GM21737 (cell line): ENCODE data around the gene TMIE.
"Not testable (repeated sequence)": the region's sequence is repeated elsewhere in the genome, so short reads cannot be mapped to it uniquely, and the experiment has no call there.

ENCODE experiments used
- ATAC-seq: cut with Tn5 transposase; IDR thresholded peaks from one replicate; pipeline ENCODE4 v1.9.1; 2021; ENCODE audit warnings: mild to moderate bottlenecking, moderate library complexity; ENCODE audit not compliant: unreplicated experiment

Gene TMIE

DNA sequence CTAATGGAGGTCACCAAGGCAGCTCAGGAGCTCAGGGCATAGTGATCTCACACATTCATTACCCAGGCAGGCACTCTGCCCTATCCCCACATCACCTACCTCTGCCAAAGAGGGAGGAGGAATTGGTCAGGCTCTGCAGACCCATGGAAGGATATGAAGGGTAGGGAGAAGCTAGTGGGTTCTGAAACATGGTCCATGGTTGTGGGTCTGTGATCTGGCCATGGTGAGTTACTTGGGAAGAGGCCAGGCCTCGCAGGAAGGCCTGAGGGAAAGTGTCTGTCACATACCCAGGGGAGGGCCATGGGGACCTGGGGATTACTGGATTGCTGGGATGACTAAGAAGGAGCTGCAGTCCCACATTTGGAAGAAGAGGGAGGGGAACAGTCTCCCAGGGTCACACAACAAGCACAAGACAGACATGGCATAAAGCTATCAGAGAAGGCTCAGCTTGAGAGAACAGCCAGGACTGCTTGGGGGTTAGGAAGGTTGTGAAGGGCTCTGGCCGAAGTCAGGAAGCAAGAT, 17.9 kb downstream of the TMIE start:
- ATAC-seq: no peak

DNA sequence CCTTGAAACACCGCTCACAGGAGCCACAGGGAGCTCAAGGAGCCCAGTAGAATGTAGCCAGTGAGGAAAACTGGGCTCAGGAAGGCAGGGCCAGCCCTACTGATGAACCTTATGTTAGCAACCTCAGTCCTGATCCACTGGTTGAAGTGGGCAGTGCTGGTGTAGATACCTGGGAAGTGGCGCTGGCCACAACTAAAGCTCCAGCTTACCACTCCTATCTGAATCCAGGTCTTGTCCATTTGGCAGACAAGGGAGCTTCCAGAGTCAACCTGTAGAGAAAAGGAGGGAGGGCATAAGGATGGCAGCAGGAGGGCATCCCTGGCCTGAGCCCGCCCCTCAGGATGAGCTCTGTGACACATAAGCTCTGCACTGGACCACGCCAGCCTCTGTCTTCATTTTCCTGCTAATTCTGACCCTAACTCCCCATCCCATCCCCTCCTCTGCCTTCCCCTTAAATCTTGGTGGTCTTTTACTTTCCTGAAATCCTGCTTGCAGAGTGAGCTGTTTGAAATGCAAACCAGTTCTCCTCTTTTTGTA, 18.6 kb downstream of the TMIE start:
- no peak for ATAC-seq

DNA sequence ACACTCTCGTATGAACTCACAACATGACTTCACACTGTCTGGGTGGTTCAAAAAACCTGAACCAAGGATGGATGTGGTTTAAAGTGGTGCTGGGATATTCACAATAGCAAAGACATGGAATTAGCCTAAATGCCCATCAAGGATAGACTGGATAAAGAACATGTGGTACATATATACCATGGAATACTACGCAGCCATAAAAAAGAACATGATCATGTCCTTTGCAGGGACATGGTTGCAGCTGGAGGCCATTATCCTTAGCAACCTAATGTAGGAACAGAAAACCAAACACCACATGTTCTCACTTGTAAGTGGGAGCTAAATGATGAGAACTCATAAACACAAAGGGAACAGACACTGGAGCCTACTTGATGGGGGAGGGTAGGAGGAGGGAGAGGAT, 19.8 kb downstream of the TMIE start:
- no peak for ATAC-seq

DNA sequence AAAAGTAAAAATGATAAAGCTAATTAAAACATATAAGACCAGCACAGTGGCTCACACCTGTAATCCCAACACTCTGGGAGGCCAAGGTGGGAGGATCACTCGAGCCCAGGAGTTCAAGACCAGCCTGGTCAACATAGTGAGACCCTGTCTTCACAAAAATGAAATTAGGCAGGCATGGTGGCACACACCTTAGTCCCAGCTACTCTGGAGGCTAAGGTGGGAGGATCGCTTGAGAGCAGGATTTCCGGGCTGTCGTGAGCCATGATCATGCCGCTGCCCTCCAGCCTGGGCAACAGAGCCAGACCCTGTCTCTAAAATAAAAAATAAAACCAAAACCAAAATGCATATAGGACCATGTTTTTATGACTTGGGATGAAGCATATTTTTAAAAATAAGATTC, 21.3 kb downstream of the TMIE start:
- no peak for ATAC-seq

DNA sequence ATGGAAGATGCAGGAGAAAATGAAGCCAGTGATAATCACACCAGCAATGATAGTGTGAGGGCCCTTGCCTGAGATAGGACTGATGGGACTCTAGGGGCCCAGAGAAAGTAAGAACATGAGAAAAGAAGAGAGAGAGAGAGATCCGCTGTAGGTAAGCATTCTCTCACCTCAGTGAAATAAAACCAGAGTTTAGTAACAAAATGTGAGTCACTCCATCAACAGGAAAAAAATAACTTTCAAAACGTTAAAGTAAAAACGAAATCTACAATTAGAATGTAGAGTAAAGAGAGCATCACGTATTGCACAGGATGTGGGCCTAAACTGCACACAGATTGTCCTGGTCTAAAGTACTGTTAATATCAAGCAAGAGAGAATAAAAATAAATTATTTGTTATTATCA, 23.2 kb downstream of the TMIE start:
- ATAC-seq: no peak

DNA sequence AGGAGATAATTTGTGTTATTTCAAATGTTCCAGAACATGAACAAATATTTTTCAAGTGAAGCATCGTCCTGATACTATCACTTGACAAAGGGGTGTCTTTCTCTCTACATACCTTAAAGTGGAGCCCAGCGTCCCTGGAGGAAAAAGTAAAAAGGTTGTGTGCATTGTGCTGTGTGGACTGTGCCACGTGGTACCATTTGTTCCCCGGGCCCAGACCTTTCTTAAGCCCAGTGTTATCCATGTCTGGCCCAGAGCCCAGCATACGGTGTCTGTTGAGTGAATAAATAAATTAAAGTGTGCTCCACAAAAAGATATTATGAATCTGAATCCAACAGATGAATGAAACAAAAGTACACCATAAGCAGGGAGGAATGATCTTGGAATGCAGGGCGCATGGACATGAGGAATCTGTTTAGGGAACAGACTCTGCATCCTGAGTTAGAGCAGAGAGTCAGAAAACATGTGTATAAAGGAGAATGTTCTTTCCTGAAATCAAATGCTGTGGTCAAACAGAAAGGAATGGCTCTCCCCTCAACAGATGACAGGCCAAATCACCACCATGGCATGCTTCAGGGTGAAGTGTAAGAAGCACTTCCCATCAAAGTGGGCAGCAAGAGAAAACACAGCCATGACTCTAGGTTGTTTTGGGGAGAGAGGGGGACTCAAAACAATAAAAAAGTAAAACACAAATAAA, 24.6 kb downstream of the TMIE start:
- ATAC-seq: no peak

DNA sequence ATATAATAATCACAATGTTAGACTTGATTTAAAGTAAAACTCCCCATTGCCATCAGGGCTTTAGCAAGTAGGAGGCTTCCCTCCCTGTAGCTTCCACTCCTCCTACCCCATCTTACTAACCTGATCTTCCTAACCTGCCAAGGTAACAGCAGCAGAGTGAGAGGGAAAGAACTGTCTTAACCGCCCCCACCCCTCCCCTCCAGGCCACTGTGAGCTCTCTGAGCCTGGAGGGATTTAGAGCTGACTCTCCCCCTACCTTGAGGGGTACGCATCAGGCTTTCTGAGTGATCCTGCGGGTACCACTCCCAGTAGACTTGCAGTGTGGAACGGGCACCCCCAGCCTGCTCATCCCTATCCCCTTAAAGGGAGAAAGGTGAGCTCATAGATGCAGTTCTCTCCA, 27.8 kb downstream of the TMIE start:
- no peak for ATAC-seq

DNA sequence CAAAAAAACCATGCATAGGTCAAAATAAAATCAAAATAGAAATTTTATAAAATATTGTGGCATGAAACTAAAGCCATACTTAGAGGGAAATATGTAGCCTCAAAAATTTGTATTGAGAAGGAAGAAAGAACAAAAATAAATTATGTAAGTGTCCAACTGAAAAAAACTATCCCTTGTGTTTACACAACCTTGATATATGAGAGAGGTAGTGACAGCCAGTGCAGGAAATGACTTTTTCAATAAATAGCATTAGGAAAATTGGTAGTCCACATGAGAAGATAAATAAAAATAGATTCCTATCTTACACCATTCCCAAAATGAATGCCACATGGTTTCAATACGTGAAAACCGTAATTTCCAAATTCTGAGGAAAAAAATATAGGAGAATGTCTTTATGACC, 29.6 kb downstream of the TMIE start:
- ATAC-seq: no peak

DNA sequence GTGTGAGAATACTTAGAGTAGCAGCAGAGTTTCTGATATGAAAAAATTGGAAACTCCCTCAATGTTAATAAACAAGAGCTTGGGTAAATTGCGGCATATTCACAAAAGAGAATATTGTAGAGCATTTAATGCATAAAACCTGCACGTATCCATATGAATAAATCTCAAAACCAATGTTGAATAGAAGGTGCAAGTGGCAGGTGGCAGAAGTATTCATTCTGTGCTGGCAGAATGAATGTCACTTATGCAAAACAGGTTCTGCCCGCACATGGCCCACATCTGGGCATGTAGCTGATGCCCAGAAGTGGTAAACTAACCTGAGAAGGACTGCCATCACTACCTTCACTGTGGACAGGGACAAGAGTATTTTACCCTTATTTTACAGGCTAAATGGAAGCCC, 30.6 kb downstream of the TMIE start:
- ATAC-seq: no peak

DNA sequence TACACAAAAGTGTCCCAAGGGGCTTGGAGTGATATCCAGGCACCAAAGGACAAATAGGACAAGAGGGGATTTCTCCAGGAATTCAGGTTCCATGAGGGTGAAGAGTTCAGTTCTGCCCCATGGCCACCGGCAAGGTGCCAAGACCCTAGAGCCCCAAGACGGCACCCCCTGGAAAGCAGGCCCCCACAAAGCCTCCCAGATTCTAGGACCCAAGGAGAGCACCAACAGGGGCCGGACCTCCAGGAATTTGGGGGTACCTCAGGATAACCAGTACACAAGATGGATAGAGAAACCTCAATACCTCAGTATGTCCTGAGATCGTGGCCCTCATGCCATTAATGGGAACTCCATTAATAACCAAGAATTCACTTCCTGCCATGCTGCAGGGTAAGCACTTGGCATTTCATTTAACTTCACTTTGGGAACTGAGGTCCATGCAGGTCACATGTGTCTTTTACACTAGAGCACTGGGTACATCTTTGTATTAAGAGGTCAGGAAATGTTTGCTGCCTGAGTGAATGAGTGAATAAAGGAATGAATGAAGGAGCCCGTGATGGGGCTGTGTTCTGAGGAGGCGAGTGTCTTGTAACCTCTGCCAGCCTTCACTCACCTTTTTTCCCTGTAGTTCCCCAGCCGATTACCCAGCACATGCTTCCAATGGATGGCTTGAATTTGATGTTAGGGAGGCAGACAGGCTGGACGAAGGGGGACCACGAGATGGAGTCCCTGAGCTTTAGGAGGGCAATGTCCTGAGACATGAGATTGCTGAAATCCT, 32.0 kb downstream of the TMIE start:
- no peak for ATAC-seq

DNA sequence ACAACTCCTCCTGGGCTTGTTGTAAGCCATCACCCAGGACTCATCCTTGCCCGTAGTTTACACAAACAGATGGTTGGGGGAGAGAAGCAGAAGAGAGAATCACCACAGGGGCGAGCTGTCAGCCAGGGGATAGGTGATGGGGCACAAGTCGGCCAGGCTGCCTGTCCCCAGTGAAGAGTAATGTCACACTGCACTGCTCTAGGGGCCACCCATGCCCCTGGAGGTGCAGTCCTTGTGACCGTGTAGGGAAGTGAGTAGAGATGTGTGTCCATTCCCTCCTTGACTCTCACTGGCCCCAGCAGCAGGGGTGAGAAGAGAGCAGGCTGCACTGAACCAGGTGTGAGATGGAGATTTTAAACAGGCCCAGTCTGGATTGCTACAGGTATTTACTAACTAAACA, 33.6 kb downstream of the TMIE start:
- ATAC-seq: no peak

DNA sequence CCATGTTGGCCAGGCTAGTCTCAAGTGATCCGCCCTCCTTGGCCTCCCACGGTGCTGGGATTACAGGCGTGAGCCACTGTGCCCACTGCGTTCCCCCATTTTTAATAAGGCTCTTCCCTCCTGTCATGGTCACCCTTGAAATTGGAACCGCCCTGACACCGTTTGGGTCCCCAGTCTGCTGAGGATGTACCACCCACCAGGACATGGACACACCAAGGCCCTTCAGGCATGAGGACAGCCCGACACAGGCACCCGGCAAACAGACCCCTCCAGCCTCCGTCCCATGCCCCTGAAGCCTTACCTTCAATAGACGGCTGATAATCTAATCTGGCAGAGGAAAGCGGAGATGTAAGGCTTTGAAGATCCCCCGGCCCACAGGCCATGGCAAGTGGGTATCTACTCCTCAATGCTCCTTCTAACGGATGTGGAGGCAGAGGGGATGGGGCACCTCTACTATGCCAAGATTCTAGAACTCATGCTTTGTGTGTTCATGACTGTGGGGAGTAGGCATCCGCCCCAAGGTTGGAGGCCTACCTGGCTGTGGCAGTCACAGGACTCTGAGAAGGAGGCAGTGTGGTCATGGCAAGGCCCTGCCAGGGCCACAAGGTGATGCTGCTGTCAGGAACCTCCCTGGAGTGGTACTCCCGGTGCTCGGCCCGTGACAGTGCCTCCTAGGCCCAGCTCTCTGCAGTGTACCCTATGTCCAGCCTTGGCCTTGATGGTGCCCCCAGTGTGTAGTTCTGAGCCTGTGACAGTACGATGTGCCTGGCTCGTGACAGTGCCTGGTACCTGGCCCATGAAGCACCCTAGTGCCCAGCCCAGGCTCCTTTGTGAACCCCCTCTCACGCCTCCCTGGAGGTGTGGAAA, 35.0 kb downstream of the TMIE start:
- ATAC-seq: no peak

DNA sequence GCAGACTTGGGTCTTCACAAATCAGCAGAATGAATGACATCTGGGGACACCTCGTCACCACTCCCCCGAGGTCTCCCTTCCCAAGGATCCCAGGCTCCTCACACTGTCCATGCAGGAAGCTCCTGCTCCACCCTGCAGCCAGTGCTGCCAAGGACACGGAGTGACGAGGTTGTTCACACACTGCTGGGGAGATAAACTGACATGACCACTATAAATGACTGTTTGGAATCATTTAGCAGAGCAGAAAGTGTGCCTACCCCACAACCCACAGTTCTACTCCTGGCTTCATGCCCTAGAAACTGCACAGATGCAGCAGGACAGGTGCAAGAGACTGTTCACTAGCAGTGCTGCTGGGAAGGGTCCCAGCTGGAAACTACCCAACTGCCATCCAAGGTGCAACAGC, 36.1 kb downstream of the TMIE start:
- ATAC-seq: no peak

DNA sequence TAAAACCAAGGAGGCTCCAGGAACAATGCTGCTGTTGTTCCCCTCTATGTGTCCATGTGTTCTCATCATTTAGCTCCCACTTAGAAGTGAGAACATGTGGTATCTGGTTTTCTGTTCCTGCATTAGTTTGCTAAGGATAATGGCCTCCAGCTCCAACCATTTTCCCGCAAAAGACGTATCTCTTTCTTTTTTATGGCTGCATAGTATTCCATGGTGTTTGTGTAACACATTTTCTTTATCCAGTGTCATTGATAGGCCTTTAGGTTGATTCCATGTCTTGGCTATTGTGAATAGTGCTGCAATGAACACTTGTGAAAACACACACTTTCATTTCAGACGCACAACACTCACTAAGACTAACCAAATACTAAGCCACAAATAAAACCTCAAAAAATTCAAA, 38.4 kb downstream of the TMIE start:
- not testable (repeated sequence) for ATAC-seq

DNA sequence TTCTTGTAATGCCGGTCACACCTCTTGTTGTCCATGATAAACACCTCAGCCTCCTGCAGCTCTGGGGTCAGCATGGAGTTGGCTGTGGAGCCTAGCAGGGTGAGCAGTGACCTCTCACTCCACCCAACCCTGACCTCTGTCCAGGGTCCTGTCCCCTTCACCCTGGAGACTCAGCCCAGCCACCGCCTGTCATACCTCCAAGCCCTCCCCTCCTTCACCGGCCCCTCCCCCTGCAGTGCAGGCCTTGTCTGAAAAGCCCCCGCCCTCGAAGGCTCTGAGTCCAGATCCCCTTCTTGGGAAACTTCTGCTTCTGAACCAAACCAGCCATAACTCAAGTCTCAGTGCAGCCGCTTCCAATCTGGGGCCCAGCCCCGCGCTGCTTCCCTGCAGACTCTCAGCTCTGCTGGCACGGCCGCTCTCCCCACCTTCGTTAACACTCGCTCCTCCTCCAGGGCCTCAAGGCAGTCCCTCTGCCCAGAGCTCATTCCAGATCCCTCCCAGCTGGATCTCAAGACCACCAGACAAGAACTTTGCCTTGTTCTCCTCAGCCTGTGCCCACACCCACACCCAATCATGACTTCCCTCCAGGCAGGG, 41.9 kb downstream of the TMIE start:
- ATAC-seq: no peak

DNA sequence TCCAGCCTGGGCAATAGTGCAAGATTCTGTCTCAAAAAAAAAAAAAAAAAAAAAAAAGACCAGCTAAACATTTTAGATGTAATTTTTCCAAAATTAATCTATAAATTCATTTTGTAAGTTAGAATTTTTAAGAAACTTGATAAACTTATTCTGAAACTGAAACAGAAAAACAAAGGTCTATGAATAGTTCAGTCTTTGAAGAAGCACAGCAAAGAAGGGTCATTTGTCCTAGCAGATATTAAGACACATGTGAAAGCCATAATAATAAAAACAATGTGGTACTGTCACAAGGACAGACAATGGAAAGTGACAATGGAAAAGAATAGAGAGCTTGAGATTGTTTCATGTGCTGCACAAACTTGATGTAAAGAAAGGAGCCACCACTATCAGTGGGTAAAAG, 45.5 kb downstream of the TMIE start:
- no peak for ATAC-seq

DNA sequence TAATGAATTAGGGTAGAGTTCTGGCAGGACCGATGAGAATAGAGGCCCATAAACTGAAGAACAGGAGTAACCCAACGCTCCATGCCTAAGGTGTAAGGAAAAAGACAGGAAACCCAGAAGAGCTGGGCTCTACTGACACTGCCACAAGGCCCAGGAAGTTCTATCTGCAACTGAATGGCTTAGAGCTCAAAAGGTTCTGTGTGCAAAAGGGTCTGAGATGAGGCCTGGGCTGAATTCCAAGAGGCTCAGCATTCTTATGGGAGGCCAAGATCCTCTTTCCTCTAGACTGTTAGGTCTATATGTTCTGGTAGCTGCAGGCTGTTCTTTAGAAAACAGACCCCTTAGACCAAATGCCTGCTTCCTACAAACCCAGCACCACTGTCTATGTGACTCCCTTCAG, 47.0 kb downstream of the TMIE start:
- ATAC-seq: no peak

DNA sequence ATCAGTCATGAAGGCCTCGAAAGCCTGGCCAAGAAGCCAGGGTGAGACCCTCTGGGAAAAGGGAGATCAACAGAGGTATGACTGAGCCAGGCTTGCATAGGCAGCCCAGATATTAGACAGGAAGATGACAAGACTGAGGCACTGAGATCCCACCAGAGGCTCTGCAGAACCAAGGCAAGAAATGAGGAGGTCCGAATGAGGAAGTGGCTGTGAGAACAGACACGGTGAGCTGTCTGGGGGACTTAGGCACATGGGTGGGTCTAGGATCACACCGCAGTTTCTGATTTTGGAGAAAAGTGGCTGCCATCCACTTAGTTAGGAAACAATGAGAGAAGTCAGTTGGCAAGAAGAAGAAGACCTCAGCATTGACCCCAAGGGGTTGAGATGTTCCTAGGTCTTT, 47.9 kb downstream of the TMIE start:
- ATAC-seq: no peak

DNA sequence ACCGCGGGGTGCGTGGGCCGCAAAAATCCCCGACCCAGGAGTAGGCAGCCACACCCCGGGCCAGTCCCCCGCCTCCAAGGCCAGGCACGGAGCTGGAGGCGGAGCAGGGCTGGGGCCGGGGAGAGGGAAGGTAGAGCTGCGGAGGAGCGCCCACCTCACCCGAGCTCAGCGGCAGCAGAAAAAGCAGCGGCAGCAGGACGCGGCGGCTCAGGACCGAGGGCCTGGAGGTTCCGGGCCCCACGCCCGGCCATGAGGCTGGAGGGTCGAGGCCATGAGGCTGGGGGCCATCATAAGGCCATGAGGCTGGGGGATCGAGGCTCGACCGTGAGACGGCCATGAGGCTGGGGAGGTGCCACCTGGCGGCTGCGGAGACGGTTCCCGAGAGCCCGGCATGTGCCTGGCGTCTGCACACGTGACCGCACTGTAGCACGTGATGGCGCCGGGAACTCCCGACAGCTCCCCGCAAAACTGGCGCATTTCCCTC, 49.4 kb downstream of the TMIE start:
- no peak for ATAC-seq

DNA sequence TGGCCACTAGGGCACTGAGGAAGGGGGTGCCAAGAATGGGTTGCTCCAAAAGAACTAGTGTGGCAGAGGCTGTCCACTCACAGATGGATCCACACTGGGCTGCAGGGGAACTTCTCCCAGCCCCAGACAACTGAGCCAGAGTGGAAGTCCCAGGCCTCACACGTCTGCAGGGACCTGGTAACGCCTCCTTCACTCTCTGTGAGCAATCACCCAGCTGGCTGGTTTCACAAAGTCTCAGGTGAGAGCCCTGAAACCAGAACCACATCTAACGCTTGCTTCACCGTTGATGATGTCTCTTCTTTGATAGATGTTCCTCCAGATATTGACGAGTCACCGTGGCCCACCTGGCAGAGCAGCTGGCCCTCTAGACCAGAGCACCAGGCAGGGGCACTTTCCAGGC, 51.9 kb downstream of the TMIE start:
- ATAC-seq: not testable (repeated sequence)

DNA sequence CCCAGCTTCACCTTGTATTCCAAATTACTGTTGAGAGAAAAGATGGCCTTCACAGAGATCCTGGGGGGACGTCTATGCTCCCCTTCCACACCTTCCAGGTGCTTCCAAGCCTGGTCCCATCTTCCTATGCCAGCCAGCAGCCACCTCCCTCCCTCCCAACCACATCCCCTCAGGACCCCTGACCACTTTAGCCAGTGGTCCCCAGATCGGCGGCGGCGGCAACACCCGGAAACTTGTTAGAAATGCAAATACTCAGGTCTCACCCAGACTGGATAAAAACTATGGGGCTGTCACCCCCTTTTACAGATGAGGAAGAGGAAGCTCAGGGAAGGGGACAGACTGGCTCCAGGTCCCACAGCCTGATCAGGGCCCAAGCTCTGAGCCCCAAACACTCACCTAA, 54.5 kb downstream of the TMIE start:
- ATAC-seq: no peak
